ENCODE results near the gene CARD10. TPM values are rescaled to one million over a fixed set of nuclear protein-coding genes. Genes with fewer than 3 reads are reported as not detected.

Gene CARD10
- total RNA-seq, 1 donor from 2014 or later = 2.7 TPM

- Mint-ChIP-seq H3K36me3 (ENCODE audit: unreplicated experiment) (no peaks in the 10 kb centered on the region), H3K9me3 (ENCODE audit: unreplicated experiment) (peaks cover 2% of the 10 kb centered on the region), H3K4me1 (ENCODE audit: low read depth, unreplicated experiment) (peaks cover 9% of the 10 kb centered on the region), H3K4me3 (ENCODE audit: unreplicated experiment) (no peak overlapping the region), H3K27me3 (ENCODE audit: unreplicated experiment) (peaks cover 8% of the 10 kb centered on the region), H3K27ac (ENCODE audit: unreplicated experiment) (no peak overlapping the region)
- TF ChIP-seq CTCF (IDR thresholded peaks at IDR 0.05; ENCODE audit: partially characterized antibody, unreplicated experiment) = no peak
- DNase-seq = no peak
These were observed 9.1 kb downstream of the CARD10 start for GRCh38 chr22:37510091-37510490.

GRCh38 chr22:37509059-37509860, 10.0 kb downstream of the CARD10 start:
- H3K27ac Mint-ChIP-seq (ENCODE audit: unreplicated experiment) = no peak overlapping the region

GRCh38 chr22:37508431-37508992, 10.7 kb downstream of the CARD10 start:
- Mint-ChIP-seq H3K36me3 (ENCODE audit: unreplicated experiment) (no peaks in the 10 kb centered on the region), H3K9me3 (ENCODE audit: unreplicated experiment) (peaks cover 2% of the 10 kb centered on the region), H3K27ac (ENCODE audit: unreplicated experiment) (no peak overlapping the region), H3K4me1 (ENCODE audit: low read depth, unreplicated experiment) (peaks cover 9% of the 10 kb centered on the region), H3K27me3 (ENCODE audit: unreplicated experiment) (peaks cover 10% of the 10 kb centered on the region), H3K4me3 (ENCODE audit: unreplicated experiment) (no peak overlapping the region)
- no peak for DNase-seq
- TF ChIP-seq CTCF (IDR thresholded peaks at IDR 0.05; ENCODE audit: partially characterized antibody, unreplicated experiment) = no peak

More at GRCh38 chr22:37509059-37509860, 10.0 kb downstream of the CARD10 start:
- peaks cover 2% of the 10 kb centered on the region for H3K9me3 Mint-ChIP-seq (ENCODE audit: unreplicated experiment)
- TF ChIP-seq CTCF (IDR thresholded peaks at IDR 0.05; ENCODE audit: partially characterized antibody, unreplicated experiment) = no peak
- no peaks in the 10 kb centered on the region for H3K36me3 Mint-ChIP-seq (ENCODE audit: unreplicated experiment)
- peaks cover 10% of the 10 kb centered on the region for H3K27me3 Mint-ChIP-seq (ENCODE audit: unreplicated experiment)
- no peak overlapping the region for H3K4me3 Mint-ChIP-seq (ENCODE audit: unreplicated experiment)
- H3K4me1 Mint-ChIP-seq (ENCODE audit: low read depth, unreplicated experiment) = peaks cover 9% of the 10 kb centered on the region
- no peak for DNase-seq

DNA sequence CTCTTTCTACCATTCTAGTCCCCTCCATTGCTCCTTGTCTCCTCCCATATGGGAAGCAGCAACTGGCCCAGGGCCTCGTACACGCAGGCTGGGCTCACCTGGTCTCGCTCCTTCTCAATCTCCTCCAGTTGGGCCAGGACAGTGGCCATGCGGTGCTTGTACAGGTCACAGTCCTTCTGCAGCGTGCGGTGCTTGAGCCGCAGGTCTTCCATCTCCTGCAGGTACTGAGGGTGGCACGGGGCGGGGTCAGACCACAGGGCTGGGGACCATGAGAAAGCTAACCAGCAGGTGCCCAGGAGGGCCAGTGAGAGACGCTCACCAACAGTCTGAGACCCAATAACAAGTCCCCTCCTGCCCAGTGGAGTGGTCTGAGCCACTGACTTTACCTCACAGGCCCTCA, 11.5 kb downstream of the CARD10 start:
- Mint-ChIP-seq H3K36me3 (ENCODE audit: unreplicated experiment) (no peaks in the 10 kb centered on the region), H3K4me1 (ENCODE audit: low read depth, unreplicated experiment) (peaks cover 9% of the 10 kb centered on the region), H3K27ac (ENCODE audit: unreplicated experiment) (no peak overlapping the region), H3K9me3 (ENCODE audit: unreplicated experiment) (peaks cover 2% of the 10 kb centered on the region), H3K27me3 (ENCODE audit: unreplicated experiment) (peaks cover 13% of the 10 kb centered on the region), H3K4me3 (ENCODE audit: unreplicated experiment) (no peak overlapping the region)
- no peak for TF ChIP-seq CTCF (IDR thresholded peaks at IDR 0.05; ENCODE audit: partially characterized antibody, unreplicated experiment)
- no peak for DNase-seq

DNA sequence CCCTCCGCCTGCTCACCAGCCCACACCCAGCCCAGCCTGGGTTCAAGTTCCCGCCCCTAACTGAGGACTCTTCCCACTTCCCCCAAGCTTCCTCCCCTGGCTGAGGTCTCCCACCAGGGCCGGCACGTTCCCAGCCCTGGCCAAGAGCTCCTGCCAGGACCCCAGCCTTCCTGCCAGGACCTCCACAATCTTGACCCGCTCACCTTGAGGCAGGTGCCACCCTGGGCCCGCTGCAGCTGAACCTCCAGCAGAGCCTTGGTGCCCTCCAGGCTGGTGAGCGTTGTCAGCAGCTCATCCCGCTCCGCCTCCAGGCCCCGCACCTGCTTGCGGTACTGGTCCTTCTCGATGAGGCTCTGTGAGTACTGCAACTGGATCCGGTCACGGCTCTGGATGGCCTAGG, 13.2 kb downstream of the CARD10 start:
- no peak for TF ChIP-seq CTCF (IDR thresholded peaks at IDR 0.05; ENCODE audit: partially characterized antibody, unreplicated experiment)
- H3K27me3 Mint-ChIP-seq (ENCODE audit: unreplicated experiment) = peaks cover 11% of the 10 kb centered on the region
- peaks cover 5% of the 10 kb centered on the region for H3K9me3 Mint-ChIP-seq (ENCODE audit: unreplicated experiment)
- H3K4me3 Mint-ChIP-seq (ENCODE audit: unreplicated experiment) = no peak overlapping the region
- peaks cover 11% of the 10 kb centered on the region for H3K4me1 Mint-ChIP-seq (ENCODE audit: low read depth, unreplicated experiment)
- DNase-seq = no peak
- no peak overlapping the region for H3K27ac Mint-ChIP-seq (ENCODE audit: unreplicated experiment)
- no peaks in the 10 kb centered on the region for H3K36me3 Mint-ChIP-seq (ENCODE audit: unreplicated experiment)

Measured in glutamatergic neuron (in vitro differentiated cells).